ENCODE measurements around the gene EPHA3. TPM values are rescaled to one million over a fixed set of nuclear protein-coding genes. Genes with fewer than 3 reads are reported as not detected.

Gene EPHA3
- polyA plus RNA-seq, 2 of the 4 experiments (the other 2 are of a cell fraction) = not detected

- Histone ChIP-seq H3K4me2 (no peak overlapping the region), H3K4me1 (no peaks in the 10 kb centered on the region), H3K27ac (no peak overlapping the region), H3K9me3 (no peaks in the 10 kb centered on the region), H3K4me3 (no peak overlapping the region)
- WGBS (ENCODE audit: missing lambda C conversion rate) = 20% methylated on average over 5 of the region's 5 CpGs
- POLR2A ChIA-PET = no interaction called here
- CTCF ChIA-PET = no interaction called here
- no peak for DNase-seq (ENCODE audit: low read depth in 1 of 2, low spot score in 1 of 2)
- no peak for FAIRE-seq
- TF ChIP-seq HOXA7 (CRISPR knock-in tag; IDR thresholded peaks at IDR 0.05) (no peak), NFE2L2 (conservative IDR thresholded peaks at IDR 0.05; ENCODE audit: low read length) (no peak), POLR2A (IDR thresholded peaks at IDR 0.05; ENCODE audit: low read length) (no peak), RCOR1 (IDR thresholded peaks at IDR 0.05; ENCODE audit: low read depth, low read length) (no peak), PBX3 (IDR thresholded peaks at IDR 0.05) (no peak)
- ATAC-seq = no peak
Observed at GRCh38 chr3:89426060-89426459, 318.6 kb downstream of the EPHA3 start.

- no peak for DNase-seq (ENCODE audit: low read depth in 1 of 2, low spot score in 1 of 2)
- WGBS (ENCODE audit: missing lambda C conversion rate) = 19% methylated on average over 7 of the region's 7 CpGs
- TF ChIP-seq NFE2L2 (conservative IDR thresholded peaks at IDR 0.05; ENCODE audit: low read length) = no peak
- peak; percentile 68 for TF ChIP-seq MAFK (IDR thresholded peaks at IDR 0.05; ENCODE audit: partially characterized antibody)
- CTCF ChIA-PET = no interaction called here
- no peaks in the 10 kb centered on the region for H3K9me3 ChIP-seq
- H3K4me3 ChIP-seq = no peak overlapping the region
- no peak for ATAC-seq
- no peak for FAIRE-seq
- no peak overlapping the region for H3K27ac ChIP-seq
- POLR2A ChIA-PET = no interaction called here
- no peaks in the 10 kb centered on the region for H3K4me1 ChIP-seq
- no peak overlapping the region for H3K4me2 ChIP-seq
Observed at GRCh38 chr3:89434621-89435380, 327.4 kb downstream of the EPHA3 start.

- no peaks in the 10 kb centered on the region for H3K4me1 ChIP-seq
- no peak overlapping the region for H3K4me2 ChIP-seq
- TF ChIP-seq TP53 (CRISPR knock-in tag; IDR thresholded peaks at IDR 0.05) (no peak), PHF8 (IDR thresholded peaks at IDR 0.05; ENCODE audit: borderline replicate concordance, low read depth) (no peak), FOSB (CRISPR knock-in tag; IDR thresholded peaks at IDR 0.05) (no peak), RARB (CRISPR knock-in tag; IDR thresholded peaks at IDR 0.05) (no peak), HOXA7 (CRISPR knock-in tag; IDR thresholded peaks at IDR 0.05) (no peak), FOXS1 (CRISPR knock-in tag; IDR thresholded peaks at IDR 0.05) (no peak), CHD2 (IDR thresholded peaks at IDR 0.05; ENCODE audit: low read length, partially characterized antibody) (no peak), ZSCAN20 (CRISPR knock-in tag; IDR thresholded peaks at IDR 0.05) (no peak), FOSL2 (IDR thresholded peaks at IDR 0.05) (no peak), FOSL2 (CRISPR knock-in tag; IDR thresholded peaks at IDR 0.05) (no peak), HEYL (CRISPR knock-in tag; IDR thresholded peaks at IDR 0.05) (no peak), GATA3 (IDR thresholded peaks at IDR 0.05; ENCODE audit: borderline replicate concordance) (no peak), CHD4 (IDR thresholded peaks at IDR 0.05; ENCODE audit: borderline replicate concordance) (no peak)
- TF ChIP-seq, protein P1, sequence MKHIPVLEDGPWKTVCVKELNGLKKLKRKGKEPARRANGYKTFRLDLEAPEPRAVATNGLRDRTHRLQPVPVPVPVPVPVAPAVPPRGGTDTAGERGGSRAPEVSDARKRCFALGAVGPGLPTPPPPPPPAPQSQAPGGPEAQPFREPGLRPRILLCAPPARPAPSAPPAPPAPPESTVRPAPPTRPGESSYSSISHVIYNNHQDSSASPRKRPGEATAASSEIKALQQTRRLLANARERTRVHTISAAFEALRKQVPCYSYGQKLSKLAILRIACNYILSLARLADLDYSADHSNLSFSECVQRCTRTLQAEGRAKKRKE (CRISPR knock-in tag; IDR thresholded peaks at IDR 0.05; ENCODE audit: low read depth) = no peak
- TF ChIP-seq, protein P2, sequence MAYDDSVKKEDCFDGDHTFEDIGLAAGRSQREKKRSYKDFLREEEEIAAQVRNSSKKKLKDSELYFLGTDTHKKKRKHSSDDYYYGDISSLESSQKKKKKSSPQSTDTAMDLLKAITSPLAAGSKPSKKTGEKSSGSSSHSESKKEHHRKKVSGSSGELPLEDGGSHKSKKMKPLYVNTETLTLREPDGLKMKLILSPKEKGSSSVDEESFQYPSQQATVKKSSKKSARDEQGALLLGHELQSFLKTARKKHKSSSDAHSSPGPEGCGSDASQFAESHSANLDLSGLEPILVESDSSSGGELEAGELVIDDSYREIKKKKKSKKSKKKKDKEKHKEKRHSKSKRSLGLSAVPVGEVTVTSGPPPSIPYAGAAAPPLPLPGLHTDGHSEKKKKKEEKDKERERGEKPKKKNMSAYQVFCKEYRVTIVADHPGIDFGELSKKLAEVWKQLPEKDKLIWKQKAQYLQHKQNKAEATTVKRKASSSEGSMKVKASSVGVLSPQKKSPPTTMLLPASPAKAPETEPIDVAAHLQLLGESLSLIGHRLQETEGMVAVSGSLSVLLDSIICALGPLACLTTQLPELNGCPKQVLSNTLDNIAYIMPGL (CRISPR knock-in tag; IDR thresholded peaks at IDR 0.05; ENCODE audit: borderline replicate concordance) = no peak
- ChIA-PET CTCF (no interaction called here), POLR2A (no interaction called here)
- no peak for FAIRE-seq
- no peaks in the 10 kb centered on the region for H3K9me3 ChIP-seq
- 20% methylated on average over 3 of the region's 3 CpGs for WGBS (ENCODE audit: missing lambda C conversion rate)
- H3K4me3 ChIP-seq = no peak overlapping the region
- H3K27ac ChIP-seq = no peak overlapping the region
- no peak for DNase-seq (ENCODE audit: low read depth in 1 of 2, low spot score in 1 of 2)
- ATAC-seq = no peak
Observed at GRCh38 chr3:89436846-89437245, 329.4 kb downstream of the EPHA3 start.

Measured in A549 (cell line).